HEK293 (cell line): ENCODE measurements around the gene LDLRAD3.

Experiments
- CTCF ChIP-seq: fragments of 450-650 bp; formaldehyde crosslinking; IDR thresholded peaks from 2 replicates; pipeline ENCODE4 v1.5.1; 2016; ENCODE audit warnings: missing biosample characterization, missing genetic modification characterization
- KLF1 ChIP-seq: fragments of 450-650 bp; formaldehyde crosslinking; IDR thresholded peaks from 2 replicates; pipeline ENCODE4 v1.5.1; 2016; ENCODE audit warnings: missing biosample characterization, missing genetic modification characterization
- OVOL3 ChIP-seq: fragments of 450-650 bp; formaldehyde crosslinking; IDR thresholded peaks from 2 replicates; pipeline ENCODE4 v1.5.1; 2016; ENCODE audit warnings: missing biosample characterization, missing genetic modification characterization
- RBAK ChIP-seq: fragments of 450-650 bp; formaldehyde crosslinking; IDR thresholded peaks from 2 replicates; pipeline ENCODE4 v1.5.1; 2016; ENCODE audit warnings: missing biosample characterization, missing genetic modification characterization
- SP3 ChIP-seq: fragments of 450-650 bp; formaldehyde crosslinking; IDR thresholded peaks from 2 replicates; pipeline ENCODE4 v1.5.1; 2016; ENCODE audit warnings: missing biosample characterization, missing genetic modification characterization
- ZBTB17 ChIP-seq: fragments of 450-650 bp; formaldehyde crosslinking; IDR thresholded peaks from 2 replicates; pipeline ENCODE4 v1.5.1; 2016; ENCODE audit warnings: missing biosample characterization, missing genetic modification characterization
- ZNF174 ChIP-seq: fragments of 450-650 bp; formaldehyde crosslinking; IDR thresholded peaks from 2 replicates; pipeline ENCODE4 v1.5.0; 2017; ENCODE audit warnings: missing biosample characterization, mild to moderate bottlenecking, missing genetic modification characterization
- ZNF211 ChIP-seq: fragments of 450-650 bp; formaldehyde crosslinking; IDR thresholded peaks from 2 replicates; pipeline ENCODE4 v1.5.1; 2016; ENCODE audit warnings: low read depth, missing biosample characterization, missing genetic modification characterization
- ZNF24 ChIP-seq: fragments of 450-650 bp; formaldehyde crosslinking; IDR thresholded peaks from 2 replicates; pipeline ENCODE4 v1.5.1; 2016; ENCODE audit warnings: missing biosample characterization, missing genetic modification characterization
- ZNF248 ChIP-seq: fragments of 450-650 bp; formaldehyde crosslinking; IDR thresholded peaks from 2 replicates; pipeline ENCODE4 v1.5.1; 2017; ENCODE audit warnings: missing biosample characterization, missing genetic modification characterization
- ZNF274 ChIP-seq, 2 experiments: fragments of 200-500 bp in 1 of 2; fragments of 450-650 bp in 1 of 2; sonication (Bioruptor generic) in 1 of 2; formaldehyde crosslinking in 1 of 2; IDR thresholded peaks; 2 replicates each; pipeline versions ENCODE4 v1.5.1 to v1.6.1; 2014 to 2016; ENCODE audit warnings: borderline replicate concordance in 1 of 2, inconsistent platforms in 1 of 2, low read length in 1 of 2, missing biosample characterization in 1 of 2, missing genetic modification characterization in 1 of 2
- ZNF423 ChIP-seq: fragments of 450-650 bp; formaldehyde crosslinking; IDR thresholded peaks from 2 replicates; pipeline ENCODE4 v1.5.1; 2016; ENCODE audit warnings: missing biosample characterization, missing genetic modification characterization
- ZNF449 ChIP-seq: fragments of 450-650 bp; formaldehyde crosslinking; IDR thresholded peaks from 2 replicates; pipeline ENCODE4 v1.5.1; 2017; ENCODE audit warnings: missing biosample characterization, mild to moderate bottlenecking, missing genetic modification characterization, moderate library complexity
- ZNF624 ChIP-seq: fragments of 450-650 bp; formaldehyde crosslinking; IDR thresholded peaks from 2 replicates; pipeline ENCODE4 v1.5.1; 2017; ENCODE audit warnings: missing biosample characterization, missing genetic modification characterization

- TF ChIP-seq CTCF (no peak), OVOL3 (no peak), ZNF24 (tag by site-specific recombination) (no peak), ZNF449 (tag by site-specific recombination) (no peak), SP3 (tag by site-specific recombination) (no peak), ZBTB17 (no peak), ZNF274 (IDR thresholded peaks at IDR 0.05; ENCODE audit: low read length) (no peak), ZNF274 (tag by site-specific recombination; IDR thresholded peaks at IDR 0.05; ENCODE audit: borderline replicate concordance) (no peak), ZNF624 (no peak), KLF1 (tag by site-specific recombination) (no peak), ZNF211 (tag by site-specific recombination) (no peak), RBAK (no peak), ZNF174 (tag by site-specific recombination) (no peak), ZNF423 (no peak), ZNF248 (tag by site-specific recombination) (no peak)
These were observed 128.1 kb downstream of the LDLRAD3 start for GRCh38 chr11:36071917-36072500.
